Measurements from ENCODE around the gene GAD1.

Gene GAD1

DNA sequence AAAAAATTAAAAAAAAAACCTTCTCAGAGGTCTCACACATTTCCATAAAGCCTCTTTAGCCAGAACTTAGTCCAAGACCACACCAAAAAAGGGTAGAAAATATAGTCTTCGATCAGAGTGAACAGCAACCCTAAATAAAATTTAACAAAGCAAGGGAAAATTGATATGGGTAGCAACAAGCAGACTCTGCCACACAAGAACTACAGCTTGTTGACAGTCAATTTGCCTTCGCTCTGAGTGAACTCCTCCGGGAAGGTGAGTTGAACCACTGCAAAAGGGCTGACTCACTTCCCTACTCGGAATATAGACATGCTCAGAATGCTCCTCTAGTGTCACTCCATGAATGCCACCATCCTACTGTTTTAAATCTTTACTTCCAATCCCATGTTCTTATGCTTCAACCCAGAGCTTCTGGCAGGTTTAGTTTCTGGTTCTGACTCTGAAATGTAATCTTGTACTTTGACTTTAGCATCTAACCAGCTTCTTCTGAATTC is 24.1 kb downstream of the GAD1 start:
- DNase-seq, result peak in 1 of 56 donors; percentile 14

- no peak for DNase-seq
These were observed 26.1 kb downstream of the GAD1 start for GRCh38 chr2:170842785-170843184.

- DNase-seq, result no peak
These were observed 27.0 kb downstream of the GAD1 start for GRCh38 chr2:170843656-170844055.

DNA sequence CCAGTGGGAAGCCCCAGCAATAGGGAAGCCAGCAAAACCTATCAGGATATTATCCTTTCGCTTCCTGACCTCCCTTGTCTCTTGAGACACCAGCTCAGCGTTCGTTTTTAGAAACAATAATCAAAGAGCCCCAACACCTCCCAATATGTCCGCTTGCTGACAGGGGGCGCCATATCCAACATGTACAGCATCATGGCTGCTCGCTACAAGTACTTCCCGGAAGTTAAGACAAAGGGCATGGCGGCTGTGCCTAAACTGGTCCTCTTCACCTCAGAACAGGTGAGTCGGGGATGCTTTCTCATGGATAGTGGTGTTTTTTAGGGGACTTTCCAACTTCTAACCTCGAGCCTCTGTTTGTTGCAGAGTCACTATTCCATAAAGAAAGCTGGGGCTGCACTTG is 28.7 kb downstream of the GAD1 start:
- no peak for DNase-seq

DNA sequence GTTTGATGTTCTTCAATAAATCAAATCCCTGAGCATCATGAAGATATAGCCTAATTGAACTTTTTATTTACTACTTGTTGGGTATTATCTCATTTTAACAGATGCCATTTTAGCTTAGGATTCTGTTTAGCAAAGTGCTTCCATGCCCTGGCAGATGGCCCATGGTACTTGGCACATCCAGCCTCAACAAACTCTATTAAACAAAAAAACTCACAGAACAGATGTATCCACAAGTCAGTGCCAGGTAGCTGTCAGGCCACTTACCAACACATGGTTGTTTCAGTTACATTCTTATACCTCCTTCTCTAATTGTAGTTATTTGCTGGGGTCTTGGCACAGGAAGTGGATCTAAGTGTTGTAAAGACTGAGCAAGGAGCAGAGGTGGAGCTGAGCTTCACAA is 29.6 kb downstream of the GAD1 start:
- DNase-seq, result no peak

- DNase-seq, result no peak
These were observed 31.0 kb downstream of the GAD1 start for GRCh38 chr2:170847716-170848115.

DNA sequence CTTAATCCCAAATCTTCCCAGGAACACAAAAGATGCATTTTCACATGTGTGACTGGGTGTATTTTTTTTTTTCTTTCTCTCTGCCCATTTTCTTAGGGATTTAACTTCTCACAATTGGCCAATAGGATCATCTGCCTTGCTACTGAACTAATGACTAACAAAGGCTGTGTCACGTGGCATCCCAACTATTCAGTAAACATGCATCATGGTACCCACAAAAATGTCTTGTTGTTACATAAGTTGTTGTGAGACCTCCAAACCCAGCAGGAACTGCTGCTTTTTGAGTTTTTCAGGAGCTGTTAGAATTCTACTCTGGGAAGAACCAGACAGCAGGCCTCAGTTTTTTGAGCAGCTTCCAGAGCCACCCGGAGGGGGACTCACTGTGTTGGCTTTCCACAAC is 31.9 kb downstream of the GAD1 start:
- DNase-seq, result no peak

DNA sequence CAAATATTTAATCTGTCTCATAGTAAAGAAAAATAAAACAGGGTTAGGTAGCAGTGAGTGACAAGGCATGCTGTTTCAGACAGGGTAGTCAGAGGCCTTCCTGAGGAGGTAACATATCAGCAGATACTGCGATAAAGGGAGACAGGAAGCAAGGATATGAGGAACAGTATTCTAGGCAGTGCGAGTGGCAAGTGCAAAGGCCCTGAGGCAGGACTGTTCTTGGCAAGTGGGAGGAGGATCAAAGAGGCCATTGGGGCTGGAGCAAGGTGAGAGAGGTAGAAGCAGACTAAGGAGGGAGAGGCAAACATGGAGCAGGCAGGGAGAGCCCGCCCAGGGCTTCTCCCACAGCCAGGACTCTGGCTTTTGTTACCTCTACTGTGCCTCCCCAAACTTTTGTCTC is 33.6 kb downstream of the GAD1 start:
- DNase-seq, result no peak

DNA sequence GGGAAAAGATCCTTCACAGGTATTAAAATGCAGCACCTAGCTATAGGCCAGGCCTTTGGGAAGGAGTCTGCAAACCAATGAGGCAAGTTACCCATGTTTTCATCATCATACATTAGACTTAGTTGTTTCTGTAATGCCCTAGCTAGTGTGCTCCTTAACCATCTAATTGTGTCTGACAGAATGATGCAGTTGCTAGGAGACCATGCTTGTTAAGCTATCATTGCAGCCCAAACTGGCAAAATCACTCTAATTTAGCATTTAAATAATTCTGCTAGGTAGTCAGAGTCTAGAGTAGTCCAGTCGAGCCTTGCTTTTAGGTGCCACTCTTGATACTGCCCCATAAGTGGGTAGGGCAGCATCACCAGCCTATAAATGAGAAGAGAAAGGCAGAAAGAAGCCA is 34.9 kb downstream of the GAD1 start:
- no peak for DNase-seq

DNA sequence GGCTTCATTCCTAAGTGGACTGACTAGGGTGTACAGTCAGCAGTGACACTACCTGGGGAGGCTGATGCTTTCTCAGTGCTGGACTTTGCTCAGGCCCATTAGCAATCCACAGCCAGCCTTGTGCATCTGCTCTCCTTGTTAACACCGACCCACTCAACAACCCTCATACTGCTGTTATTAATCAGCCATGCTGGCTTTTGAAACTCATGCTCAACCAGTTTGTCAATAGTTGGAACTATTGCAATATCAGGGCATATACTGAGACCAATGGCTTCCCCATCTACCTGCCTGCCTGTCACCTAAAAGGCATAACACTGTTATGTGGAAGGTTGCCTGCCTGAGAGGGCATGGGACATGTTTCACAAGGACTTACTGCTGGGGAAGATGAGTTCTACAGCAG is 39.4 kb downstream of the GAD1 start:
- DNase-seq, result no peak

DNA sequence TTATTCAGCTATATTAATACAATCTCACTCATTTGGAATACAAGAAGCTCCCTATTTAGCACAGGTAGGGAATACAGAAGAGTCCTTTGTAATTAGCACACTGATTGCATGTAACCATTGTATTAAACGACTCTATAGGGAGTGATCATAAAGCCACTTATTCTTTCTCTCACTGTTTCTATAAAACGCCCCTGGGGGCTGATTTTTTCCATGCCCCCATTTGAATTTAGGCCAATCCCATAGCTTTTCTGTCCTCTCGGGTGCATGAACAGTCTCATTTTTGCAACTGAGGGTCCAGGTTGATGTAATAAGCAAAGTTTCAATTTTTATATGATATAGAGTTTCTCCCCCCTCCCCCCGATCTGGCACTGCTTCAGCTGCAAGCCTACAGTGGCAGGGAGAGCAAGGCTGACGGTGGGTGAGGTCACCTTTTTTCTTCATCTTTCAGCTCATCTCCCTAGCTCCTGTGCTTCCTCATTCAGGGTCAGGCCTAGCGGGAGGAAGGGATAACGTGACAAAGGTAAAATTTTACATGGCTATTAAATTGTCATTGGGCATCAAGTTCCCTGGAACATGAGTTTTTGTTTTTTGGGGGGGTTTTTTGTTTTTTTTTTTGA is 45.7 kb downstream of the GAD1 start:
- DNase-seq, result no peak

DNA sequence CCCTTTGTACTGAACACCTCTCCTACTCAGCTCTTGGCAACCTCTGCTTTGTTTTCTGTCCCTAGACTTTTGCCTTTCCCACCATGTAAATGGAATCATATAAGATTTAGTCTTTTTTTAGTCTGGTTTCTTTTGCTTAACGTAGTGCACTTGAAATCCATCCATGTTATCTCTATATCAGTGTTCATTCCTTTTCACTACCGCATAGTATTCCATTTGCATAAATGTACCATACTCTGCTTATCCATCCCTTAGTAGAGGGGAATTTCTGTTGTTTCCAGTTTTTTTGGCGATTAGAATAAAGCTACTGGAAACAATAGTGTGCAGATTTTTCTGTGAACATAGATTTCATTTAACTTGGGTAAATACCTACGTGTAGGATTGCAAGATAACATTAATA is 46.4 kb downstream of the GAD1 start:
- no peak for DNase-seq

GRCh38 chr2:170869036-170869435 is 52.3 kb downstream of the GAD1 start:
- DNase-seq, result no peak

DNA sequence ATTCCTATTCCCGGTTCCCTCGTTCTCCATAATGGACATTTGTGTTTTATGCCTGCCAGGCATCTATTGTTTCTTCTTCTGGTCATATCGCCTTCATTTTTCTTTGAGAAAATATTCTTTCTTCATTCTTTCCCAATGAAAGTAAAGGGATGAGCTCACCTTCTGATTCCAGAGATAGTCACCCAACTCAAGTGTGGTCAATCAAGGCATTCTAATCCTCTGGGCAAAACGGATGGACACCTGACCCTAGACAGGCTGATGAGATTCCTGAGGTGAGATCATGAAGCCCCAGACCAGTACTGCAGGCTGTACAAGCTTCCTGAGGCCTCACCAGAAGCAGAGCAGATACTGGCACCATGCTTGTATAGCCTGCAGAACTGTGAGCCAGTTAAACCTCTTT is 52.8 kb downstream of the GAD1 start:
- no peak for DNase-seq

- DNase-seq, result peak in 47 of 56 donors; percentile 1 to 77 (median 41)
These were observed 56.5 kb downstream of the GAD1 start for GRCh38 chr2:170873035-170873692.

DNA sequence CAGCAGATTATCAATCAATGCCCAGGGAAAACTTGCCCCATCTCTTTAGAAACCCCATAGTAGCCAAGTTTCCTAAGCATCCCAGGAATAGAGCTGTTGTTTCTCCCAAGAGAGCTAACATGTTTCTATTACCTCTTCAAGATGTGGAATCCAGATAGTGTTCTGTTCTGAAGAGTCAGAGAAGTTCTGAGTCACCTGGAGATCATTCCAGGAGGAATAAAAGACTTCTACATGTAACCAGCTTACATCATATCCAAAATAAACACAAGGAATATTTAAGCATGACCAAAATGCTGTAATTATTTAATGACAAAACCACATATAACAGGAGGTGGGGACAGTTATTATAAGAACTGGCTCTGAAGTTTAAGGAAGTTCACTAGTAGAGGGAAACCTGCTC is 61.4 kb downstream of the GAD1 start:
- no peak for DNase-seq

DNA sequence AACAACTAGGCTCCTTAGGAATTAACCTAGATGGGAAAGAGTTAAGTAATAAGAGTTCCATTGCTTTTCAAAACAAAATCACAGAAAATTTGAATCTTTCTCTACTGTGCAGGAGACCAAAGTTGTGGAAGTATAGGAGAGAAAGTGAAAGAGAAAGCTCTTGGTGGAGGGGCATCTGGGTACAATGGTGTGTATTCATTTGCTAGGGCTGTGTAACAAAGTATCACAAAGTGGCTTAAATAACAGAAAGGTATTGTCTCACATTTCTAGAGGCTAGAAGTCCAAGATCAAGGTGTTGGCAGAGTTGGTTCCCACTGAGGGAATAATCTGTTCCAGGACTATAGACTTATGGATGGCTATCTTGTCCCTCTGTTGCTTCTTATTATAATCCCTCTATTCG is 61.8 kb downstream of the GAD1 start:
- DNase-seq, result no peak

DNA sequence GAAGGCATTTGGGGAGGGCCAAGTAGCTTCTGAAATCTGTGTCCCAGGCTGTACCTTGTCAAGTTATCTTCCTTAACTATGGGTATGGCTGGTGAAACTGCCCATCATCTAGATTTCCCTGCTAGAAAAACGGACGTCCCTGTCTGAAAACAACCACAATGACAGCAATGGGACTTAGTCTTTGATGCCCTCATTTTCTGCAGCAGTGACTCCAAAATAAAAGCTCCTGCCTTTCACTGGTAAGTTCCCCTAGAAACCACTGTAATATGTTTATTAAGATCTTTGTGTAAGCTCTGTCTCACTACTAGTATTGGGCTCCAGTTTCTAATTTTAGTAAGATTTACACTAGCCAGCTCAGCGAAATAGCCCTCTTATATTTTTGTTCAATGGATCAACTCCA is 65.2 kb downstream of the GAD1 start:
- DNase-seq, result no peak

- no peak for DNase-seq
These were observed 66.1 kb downstream of the GAD1 start for GRCh38 chr2:170882758-170883157.

DNA sequence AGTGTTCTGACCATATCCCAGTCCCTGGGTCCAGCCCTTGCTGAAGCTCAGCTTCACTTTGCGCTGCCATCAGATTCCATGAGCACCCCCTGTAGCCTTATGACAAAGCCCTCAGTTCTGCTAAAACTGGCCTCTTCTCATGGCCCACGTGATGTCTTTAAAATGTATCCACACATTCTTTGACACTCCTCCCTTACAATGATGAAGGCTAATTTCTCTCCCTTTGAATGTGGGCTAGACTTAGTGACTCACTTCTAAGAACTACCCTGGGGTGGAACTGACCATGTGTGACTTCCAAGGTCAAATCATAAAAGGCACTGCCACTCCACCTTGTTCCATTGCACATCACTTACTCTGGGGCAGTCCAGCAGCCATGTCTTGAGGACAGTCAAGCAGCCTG is 67.0 kb downstream of the GAD1 start:
- DNase-seq, result no peak

DNA sequence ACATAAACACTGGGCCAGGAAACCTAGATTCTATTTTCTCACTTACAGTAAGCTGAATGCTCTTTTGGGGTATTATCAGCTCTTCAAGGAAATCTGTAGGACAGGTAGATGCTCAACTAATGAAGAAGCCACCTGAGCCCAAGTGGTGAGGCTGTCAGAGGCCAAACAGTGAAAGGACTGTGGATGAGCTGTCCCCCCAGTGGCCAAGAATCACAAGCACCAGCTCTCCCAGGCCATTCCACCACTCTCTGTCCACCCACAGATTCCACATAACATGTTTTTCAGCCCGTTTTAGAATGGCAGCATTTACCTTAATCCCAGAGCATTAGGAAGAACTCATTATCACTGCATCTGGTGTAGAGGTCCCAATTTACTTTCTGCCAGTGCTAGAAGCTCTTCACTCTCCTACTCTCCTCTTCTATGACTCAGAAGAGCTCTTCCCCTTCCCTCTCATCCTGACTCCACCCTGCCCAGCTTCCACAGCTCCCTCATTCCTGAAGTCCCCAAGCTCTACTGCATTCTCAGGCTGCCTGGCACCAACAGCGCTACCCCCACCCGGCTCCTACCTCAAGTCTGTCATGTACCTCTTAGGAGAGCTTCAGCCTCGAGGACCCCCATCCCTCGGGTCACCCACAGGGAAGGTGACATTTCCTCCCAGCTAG is 68.6 kb downstream of the GAD1 start:
- no peak for DNase-seq

- DNase-seq, result no peak
These were observed 69.7 kb downstream of the GAD1 start for GRCh38 chr2:170886386-170886785.

GRCh38 chr2:170887496-170887895 is 70.8 kb downstream of the GAD1 start:
- DNase-seq, result no peak
